ENCODE data around the gene RSF1. TPM values are rescaled to one million over a fixed set of nuclear protein-coding genes. Genes with fewer than 3 reads are reported as not detected.
"Not testable (repeated sequence)": the region's sequence is repeated elsewhere in the genome, so short reads cannot be mapped to it uniquely, and the experiment has no call there.

Gene RSF1
- total RNA-seq, 1 experiment from 2014 or later: 62.0 TPM

DNA sequence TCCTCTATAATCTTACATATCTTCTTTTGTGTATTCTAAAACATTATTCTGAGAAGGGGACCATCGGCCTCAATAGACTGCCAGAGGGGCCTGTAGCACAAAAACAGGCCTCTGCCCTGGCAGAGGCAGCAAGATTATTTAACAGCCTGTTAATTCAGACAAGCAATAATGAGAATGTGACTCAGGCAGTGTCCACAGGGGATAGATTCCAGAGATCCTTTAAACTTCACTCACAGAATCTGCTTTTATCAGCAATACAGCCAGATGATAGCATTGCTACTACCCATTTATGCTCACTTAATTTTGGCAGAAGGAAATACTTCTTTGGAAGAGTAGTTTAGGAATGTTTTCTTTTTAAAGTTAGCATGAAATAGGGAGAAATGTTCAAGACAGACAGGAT, 45.3 kb upstream of the RSF1 start:
- no peaks in the 10 kb centered on the region for H3K9me3 Mint-ChIP-seq (ENCODE audit: unreplicated experiment)
- H3K27me3 Mint-ChIP-seq (ENCODE audit: insufficient read depth, unreplicated experiment): no peaks in the 10 kb centered on the region
- no TSS peak for BruUV-seq (replicated peaks)
- H3K36me3 Mint-ChIP-seq (ENCODE audit: insufficient read depth, unreplicated experiment): peaks cover 25% of the 10 kb centered on the region
- ChIA-PET CTCF (interaction anchor here (0.8 kb wide), 1 partner anchor 11 kb away, joined by 3 read pairs; no protein-coding TSS in a partner anchor), POLR2A (no interaction called here)
- H3K4me1 Mint-ChIP-seq (ENCODE audit: insufficient read depth, unreplicated experiment): no peaks in the 10 kb centered on the region
- H3K4me3 Mint-ChIP-seq (ENCODE audit: unreplicated experiment): no peak overlapping the region
- no peak overlapping the region for H3K27ac Mint-ChIP-seq (ENCODE audit: low read depth, unreplicated experiment)
- no peak for TF ChIP-seq CTCF (IDR thresholded peaks at IDR 0.05; ENCODE audit: unreplicated experiment)
- intact Hi-C loops (cut with micrococcal nuclease): no loop called here
- no peak for DNase-seq (ENCODE audit: unreplicated experiment)

GRCh38 chr11:77861444-77861843, 40.9 kb upstream of the RSF1 start:
- POLR2A ChIA-PET: interaction anchor here (0.7 kb wide), 1 partner anchor 294 kb away, joined by 4 read pairs; no protein-coding TSS in a partner anchor
- H3K4me3 Mint-ChIP-seq (ENCODE audit: unreplicated experiment); H3K27me3 Mint-ChIP-seq (ENCODE audit: insufficient read depth, unreplicated experiment); H3K9me3 Mint-ChIP-seq (ENCODE audit: unreplicated experiment); intact Hi-C loops (cut with micrococcal nuclease); DNase-seq (ENCODE audit: unreplicated experiment); H3K4me1 Mint-ChIP-seq (ENCODE audit: insufficient read depth, unreplicated experiment); CTCF ChIA-PET; H3K27ac Mint-ChIP-seq (ENCODE audit: low read depth, unreplicated experiment); BruUV-seq (replicated peaks): not testable (repeated sequence)
- peaks cover 18% of the 10 kb centered on the region for H3K36me3 Mint-ChIP-seq (ENCODE audit: insufficient read depth, unreplicated experiment)

- POLR2A ChIA-PET; H3K27ac Mint-ChIP-seq (ENCODE audit: low read depth, unreplicated experiment); H3K9me3 Mint-ChIP-seq (ENCODE audit: unreplicated experiment); H3K4me1 Mint-ChIP-seq (ENCODE audit: insufficient read depth, unreplicated experiment); BruUV-seq (replicated peaks); H3K4me3 Mint-ChIP-seq (ENCODE audit: unreplicated experiment); intact Hi-C loops (cut with micrococcal nuclease); H3K27me3 Mint-ChIP-seq (ENCODE audit: insufficient read depth, unreplicated experiment); DNase-seq (ENCODE audit: unreplicated experiment): not testable (repeated sequence)
- peaks cover 38% of the 10 kb centered on the region for H3K36me3 Mint-ChIP-seq (ENCODE audit: insufficient read depth, unreplicated experiment)
- CTCF ChIA-PET: interaction anchor here (0.6 to 0.7 kb wide), 2 partner anchors 9 to 28 kb away, joined by 3 read pairs; no protein-coding TSS in a partner anchor
These were observed 37.5 kb upstream of the RSF1 start for GRCh38 chr11:77857906-77858457.

DNA sequence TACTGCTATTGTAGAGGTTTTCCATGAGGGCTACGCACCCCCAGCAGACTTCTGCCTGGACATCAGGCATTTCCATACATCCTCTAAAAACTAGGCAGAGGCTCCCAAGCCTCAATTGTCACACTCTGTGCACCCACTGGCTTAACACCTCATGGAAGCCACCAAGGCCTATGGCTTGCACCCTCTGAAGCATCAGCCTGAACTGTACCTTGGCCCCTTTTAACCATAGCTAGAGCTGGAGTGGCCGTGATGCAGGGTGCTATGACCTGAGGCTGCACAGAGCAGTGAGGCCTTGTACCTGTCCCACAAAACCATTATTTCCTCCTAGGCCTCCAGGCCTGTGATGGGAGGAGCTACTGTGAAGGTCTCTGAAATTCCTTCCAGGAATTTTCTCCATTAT, 34.3 kb upstream of the RSF1 start:
- DNase-seq (ENCODE audit: unreplicated experiment): no peak
- H3K4me1 Mint-ChIP-seq (ENCODE audit: insufficient read depth, unreplicated experiment): no peaks in the 10 kb centered on the region
- TF ChIP-seq CTCF (IDR thresholded peaks at IDR 0.05; ENCODE audit: unreplicated experiment): no peak
- intact Hi-C loops (cut with micrococcal nuclease): no loop called here
- BruUV-seq (replicated peaks): no TSS peak
- no peak overlapping the region for H3K4me3 Mint-ChIP-seq (ENCODE audit: unreplicated experiment)
- H3K27me3 Mint-ChIP-seq (ENCODE audit: insufficient read depth, unreplicated experiment): no peaks in the 10 kb centered on the region
- CTCF ChIA-PET: interaction anchor here (0.5 kb wide), 1 partner anchor 11 kb away, joined by 3 read pairs; no protein-coding TSS in a partner anchor
- POLR2A ChIA-PET: no interaction called here
- no peaks in the 10 kb centered on the region for H3K9me3 Mint-ChIP-seq (ENCODE audit: unreplicated experiment)
- no peak overlapping the region for H3K27ac Mint-ChIP-seq (ENCODE audit: low read depth, unreplicated experiment)
- peaks cover 36% of the 10 kb centered on the region for H3K36me3 Mint-ChIP-seq (ENCODE audit: insufficient read depth, unreplicated experiment)

DNA sequence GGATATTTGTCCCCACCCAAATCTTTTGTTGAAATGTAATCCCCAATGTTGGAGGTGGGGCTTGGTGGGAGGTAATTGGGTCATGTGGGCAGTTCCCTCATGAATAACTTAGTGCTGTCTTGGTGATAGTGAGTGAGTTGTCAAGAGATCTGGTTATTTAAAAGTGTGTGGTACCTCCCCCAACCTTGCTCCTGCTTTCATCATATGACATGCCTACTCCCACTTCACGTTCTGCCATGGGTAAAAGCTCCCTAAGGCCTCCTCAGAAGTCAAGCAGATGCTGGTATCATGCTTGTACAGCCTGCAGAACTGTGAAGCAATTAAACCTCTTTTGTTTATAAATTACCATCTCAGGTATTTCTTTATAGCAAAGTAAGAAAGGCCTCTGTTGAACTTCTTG, 31.0 kb upstream of the RSF1 start:
- Mint-ChIP-seq H3K36me3 (ENCODE audit: insufficient read depth, unreplicated experiment) (peaks cover 40% of the 10 kb centered on the region), H3K27me3 (ENCODE audit: insufficient read depth, unreplicated experiment) (no peaks in the 10 kb centered on the region), H3K9me3 (ENCODE audit: unreplicated experiment) (no peaks in the 10 kb centered on the region), H3K4me1 (ENCODE audit: insufficient read depth, unreplicated experiment) (no peaks in the 10 kb centered on the region), H3K4me3 (ENCODE audit: unreplicated experiment) (no peak overlapping the region), H3K27ac (ENCODE audit: low read depth, unreplicated experiment) (no peak overlapping the region)
- intact Hi-C loops (cut with micrococcal nuclease): no loop called here
- ChIA-PET CTCF (no interaction called here), POLR2A (no interaction called here)
- no peak for TF ChIP-seq CTCF (IDR thresholded peaks at IDR 0.05; ENCODE audit: unreplicated experiment)
- DNase-seq (ENCODE audit: unreplicated experiment): no peak
- BruUV-seq (replicated peaks): no TSS peak

- POLR2A ChIA-PET; BruUV-seq (replicated peaks); H3K4me3 Mint-ChIP-seq (ENCODE audit: unreplicated experiment); DNase-seq (ENCODE audit: unreplicated experiment); H3K27ac Mint-ChIP-seq (ENCODE audit: low read depth, unreplicated experiment); H3K4me1 Mint-ChIP-seq (ENCODE audit: insufficient read depth, unreplicated experiment); intact Hi-C loops (cut with micrococcal nuclease); H3K9me3 Mint-ChIP-seq (ENCODE audit: unreplicated experiment); H3K27me3 Mint-ChIP-seq (ENCODE audit: insufficient read depth, unreplicated experiment): not testable (repeated sequence)
- CTCF ChIA-PET: interaction anchor here (0.8 kb wide), 1 partner anchor 466 kb away, joined by 6 read pairs; no protein-coding TSS in a partner anchor
- H3K36me3 Mint-ChIP-seq (ENCODE audit: insufficient read depth, unreplicated experiment): peaks cover 20% of the 10 kb centered on the region
These were observed 23.2 kb upstream of the RSF1 start for GRCh38 chr11:77843700-77844099.
